Muscle of leg (tissue), 11 donors: ENCODE data around the gene LSM7. TPM values are rescaled to one million over a fixed set of nuclear protein-coding genes. Genes with fewer than 3 reads are reported as not detected.

Experiments used
- DNase-seq: peaks from one replicate; pipeline ENCODE4 v3.0.0; 2013
- H3K27ac ChIP-seq: one replicate; pipeline ENCODE4 v1.5.1; 2013; ENCODE audit warnings: mild to moderate bottlenecking, low read length, control low read depth
- H3K27me3 ChIP-seq: one replicate; pipeline ENCODE4 v1.6.1; 2013; ENCODE audit warnings: low read length; ENCODE audit not compliant: control insufficient read depth, insufficient read depth
- H3K36me3 ChIP-seq: one replicate; pipeline ENCODE4 v1.6.1; 2013; ENCODE audit warnings: low read length; ENCODE audit not compliant: control insufficient read depth, insufficient read depth
- H3K4me1 ChIP-seq: one replicate; pipeline ENCODE4 v1.6.1; 2013; ENCODE audit warnings: low read length; ENCODE audit not compliant: control insufficient read depth, insufficient read depth
- H3K4me3 ChIP-seq: one replicate; pipeline ENCODE4 v1.5.1; 2013; ENCODE audit warnings: low read length, control low read depth
- H3K9me3 ChIP-seq: replicated peaks from 2 replicates; pipeline ENCODE4 v1.6.1; 2013; ENCODE audit warnings: low read depth, low read length; ENCODE audit not compliant: control insufficient read depth
- WGBS: methylation state at CpG from one replicate; pipeline ENCODE4 v1.1.5; 2013; ENCODE audit warnings: missing lambda C conversion rate; ENCODE audit not compliant: insufficient coverage; 5-methylcytosine and 5-hydroxymethylcytosine counted together
- polyA plus RNA-seq, 8 donors: library from polyadenylated mRNA; unstranded; fragments of 120-200 nt; gene quantifications; one replicate each; pipeline versions ENCODE4 v1.2.1 to v1.2.3, GENCODE V29; 2013; ENCODE audit warnings: inconsistent platforms in 1 of 8, low replicate concordance in 1 of 8; ENCODE audit not compliant: insufficient read length in 8 of 8, insufficient read depth in 1 of 8
- total RNA-seq: library from RNA; stranded (reverse); fragments of 120-200 nt; gene quantifications from one replicate; pipeline ENCODE4 v1.2.4, GENCODE V29; 2013

The LSM7 gene
- total and polyA plus RNA-seq, 9 donors, result 83.0 to 102 (median 95.2) TPM

GRCh38 chr19:2357279-2358206, 29.2 kb upstream of the LSM7 start:
- peaks cover 33% of the 10 kb centered on the region for H3K27me3 ChIP-seq
- no peak overlapping the region for H3K4me3 ChIP-seq
- 100% methylated on average over 3 of the region's 3 CpGs for WGBS
- H3K27ac ChIP-seq, result no peak overlapping the region
- no peak for DNase-seq
- no peaks in the 10 kb centered on the region for H3K4me1 ChIP-seq
- H3K36me3 ChIP-seq, result peaks cover 16% of the 10 kb centered on the region
- H3K9me3 ChIP-seq, result no peaks in the 10 kb centered on the region

- 74% methylated on average over 16 of the region's 21 CpGs for WGBS
- DNase-seq, result no peak
- Histone ChIP-seq H3K36me3 (peaks cover 25% of the 10 kb centered on the region), H3K4me3 (no peak overlapping the region), H3K27ac (no peak overlapping the region), H3K27me3 (peaks cover 27% of the 10 kb centered on the region), H3K4me1 (no peaks in the 10 kb centered on the region), H3K9me3 (no peaks in the 10 kb centered on the region)
Measured at GRCh38 chr19:2356036-2356646, 27.8 kb upstream of the LSM7 start.

GRCh38 chr19:2355168-2356035, 27.0 kb upstream of the LSM7 start:
- Histone ChIP-seq H3K4me3 (no peak overlapping the region), H3K27me3 (peaks cover 21% of the 10 kb centered on the region), H3K9me3 (no peaks in the 10 kb centered on the region), H3K27ac (no peak overlapping the region), H3K4me1 (no peaks in the 10 kb centered on the region), H3K36me3 (peaks cover 32% of the 10 kb centered on the region)
- WGBS, result 85% methylated on average over 18 of the region's 24 CpGs
- no peak for DNase-seq

- H3K27ac ChIP-seq, result no peak overlapping the region
- peaks cover 14% of the 10 kb centered on the region for H3K27me3 ChIP-seq
- H3K36me3 ChIP-seq, result peaks cover 39% of the 10 kb centered on the region
- H3K9me3 ChIP-seq, result no peaks in the 10 kb centered on the region
- no peak for DNase-seq
- no peak overlapping the region for H3K4me3 ChIP-seq
- 80% methylated on average over 9 of the region's 17 CpGs for WGBS
- no peaks in the 10 kb centered on the region for H3K4me1 ChIP-seq
Measured at GRCh38 chr19:2354670-2355069, 26.3 kb upstream of the LSM7 start.

GRCh38 chr19:2353887-2354592, 25.7 kb upstream of the LSM7 start:
- 85% methylated on average over 32 of the region's 34 CpGs for WGBS

GRCh38 chr19:2353159-2353886, 24.9 kb upstream of the LSM7 start:
- no peak for DNase-seq
- Histone ChIP-seq H3K9me3 (no peaks in the 10 kb centered on the region), H3K27me3 (peaks cover under 1% of the 10 kb centered on the region), H3K27ac (no peak overlapping the region), H3K4me1 (no peaks in the 10 kb centered on the region), H3K36me3 (peaks cover 47% of the 10 kb centered on the region), H3K4me3 (no peak overlapping the region)
- WGBS, result 90% methylated on average over 45 of the region's 45 CpGs

More at GRCh38 chr19:2353887-2354592, 25.7 kb upstream of the LSM7 start:
- no peak overlapping the region for H3K27ac ChIP-seq
- DNase-seq, result no peak
- no peak overlapping the region for H3K4me3 ChIP-seq
- no peaks in the 10 kb centered on the region for H3K4me1 ChIP-seq
- H3K27me3 ChIP-seq, result peaks cover 8% of the 10 kb centered on the region
- no peaks in the 10 kb centered on the region for H3K9me3 ChIP-seq
- H3K36me3 ChIP-seq, result peaks cover 40% of the 10 kb centered on the region

- Histone ChIP-seq H3K36me3 (peaks cover 47% of the 10 kb centered on the region), H3K4me3 (no peak overlapping the region), H3K4me1 (no peaks in the 10 kb centered on the region), H3K27ac (no peak overlapping the region), H3K9me3 (no peaks in the 10 kb centered on the region), H3K27me3 (no peaks in the 10 kb centered on the region)
- no peak for DNase-seq
- 84% methylated on average over 19 of the region's 24 CpGs for WGBS
Measured at GRCh38 chr19:2352121-2352520, 23.7 kb upstream of the LSM7 start.

- WGBS, result 91% methylated on average over 20 of the region's 28 CpGs
- no peak overlapping the region for H3K4me3 ChIP-seq
- no peaks in the 10 kb centered on the region for H3K27me3 ChIP-seq
- no peaks in the 10 kb centered on the region for H3K4me1 ChIP-seq
- H3K9me3 ChIP-seq, result no peaks in the 10 kb centered on the region
- peaks cover 51% of the 10 kb centered on the region for H3K36me3 ChIP-seq
- no peak overlapping the region for H3K27ac ChIP-seq
- no peak for DNase-seq
Measured at GRCh38 chr19:2351591-2351990, 23.2 kb upstream of the LSM7 start.

- WGBS, result 81% methylated on average over 16 of the region's 16 CpGs
- Histone ChIP-seq H3K4me3 (no peak overlapping the region), H3K27ac (no peak overlapping the region), H3K4me1 (no peaks in the 10 kb centered on the region), H3K36me3 (peaks cover 54% of the 10 kb centered on the region), H3K27me3 (no peaks in the 10 kb centered on the region), H3K9me3 (no peaks in the 10 kb centered on the region)
- no peak for DNase-seq
Measured at GRCh38 chr19:2350656-2351055, 22.3 kb upstream of the LSM7 start.
